ENCODE data around the gene IGFBP2. TPM values are rescaled to one million over a fixed set of nuclear protein-coding genes. Genes with fewer than 3 reads are reported as not detected.
A peak's percentile ranks its signal among the peaks of the same experiment; 100 is the strongest.

The IGFBP2 gene
- total RNA-seq, 2 experiments from 2014 or later: 38.2 to 39.1 TPM

DNA sequence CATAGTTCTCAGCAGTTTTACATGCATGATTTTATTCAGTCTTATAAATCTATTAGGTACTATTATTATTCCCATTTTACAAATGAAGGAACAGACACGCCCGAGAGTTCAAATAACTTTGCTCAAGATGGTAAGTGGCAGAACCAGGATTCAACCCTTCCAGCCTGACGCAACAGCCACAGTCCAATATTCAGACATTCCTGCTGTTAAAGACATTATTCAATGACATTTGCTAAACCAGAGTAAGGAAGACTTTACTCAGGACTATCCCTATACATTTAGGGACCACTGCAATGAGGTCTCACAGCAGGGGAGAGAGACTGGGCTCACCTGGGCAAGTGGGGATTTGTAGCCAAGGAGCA lies 29.4 kb upstream of the IGFBP2 start:
- H3K4me1 Mint-ChIP-seq: peaks cover 18% of the 10 kb centered on the region
- no peak overlapping the region for H3K4me3 Mint-ChIP-seq
- DNase-seq: no peak
- H3K27me3 Mint-ChIP-seq: peaks cover 5% of the 10 kb centered on the region
- peaks cover 4% of the 10 kb centered on the region for H3K36me3 Mint-ChIP-seq
- no peak overlapping the region for H3K27ac Mint-ChIP-seq
- H3K9me3 Mint-ChIP-seq: no peaks in the 10 kb centered on the region

DNA sequence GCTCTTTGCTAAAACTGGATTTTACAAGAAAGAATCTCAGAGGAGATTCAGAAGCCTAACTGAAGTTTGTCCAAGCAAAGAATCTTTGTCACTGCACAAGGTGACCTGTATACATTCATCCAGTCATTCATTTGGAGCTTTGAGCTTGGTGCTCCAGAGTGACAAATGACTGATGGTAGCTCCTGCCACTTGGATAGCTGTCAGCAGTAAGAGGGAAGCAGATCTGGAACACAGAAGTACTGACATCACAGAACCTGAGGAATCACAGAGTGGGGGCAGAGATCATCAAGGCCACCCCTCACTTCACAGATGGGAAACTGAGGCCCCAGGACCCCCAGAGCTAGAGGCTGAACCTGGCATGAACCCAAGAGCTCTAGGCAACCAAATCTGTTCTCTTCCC lies 28.8 kb upstream of the IGFBP2 start:
- Mint-ChIP-seq H3K27ac (no peak overlapping the region), H3K27me3 (no peaks in the 10 kb centered on the region), H3K36me3 (peaks cover 4% of the 10 kb centered on the region), H3K9me3 (no peaks in the 10 kb centered on the region), H3K4me1 (peaks cover 18% of the 10 kb centered on the region), H3K4me3 (no peak overlapping the region)
- DNase-seq: no peak

DNA sequence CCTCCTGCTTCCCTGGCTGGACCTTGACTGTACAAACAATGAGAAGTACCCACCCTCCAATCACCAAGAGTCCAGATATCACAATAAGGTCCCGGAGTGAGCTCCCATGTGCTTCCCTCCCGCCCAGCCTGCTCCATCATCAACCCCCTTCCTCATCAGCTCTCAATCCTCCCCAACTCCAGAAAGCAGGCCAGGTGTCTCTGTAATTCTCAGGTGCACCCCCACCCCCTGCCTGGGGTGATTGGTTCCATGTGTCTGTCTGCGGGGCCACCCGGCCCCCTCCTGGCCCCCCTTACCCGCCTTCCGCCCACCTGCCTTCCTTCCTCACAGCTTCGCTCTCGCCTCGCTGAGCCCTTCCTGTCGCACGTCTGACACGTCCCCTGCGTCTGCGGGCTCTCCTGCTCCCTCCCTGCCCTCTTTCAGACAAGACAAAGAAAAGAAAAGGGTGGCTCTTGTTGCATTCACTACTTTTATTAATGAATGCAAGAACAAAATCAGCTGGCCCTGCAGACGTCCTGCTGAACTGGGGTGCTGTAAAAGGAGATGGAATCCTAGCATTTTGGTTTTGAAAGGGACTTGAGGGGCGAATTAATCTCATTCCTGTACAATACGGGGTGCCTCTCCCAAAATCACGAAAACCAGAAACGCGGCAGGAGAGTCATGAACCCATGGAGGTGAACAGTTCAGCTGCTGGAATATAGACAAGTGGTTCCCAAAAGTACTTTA lies 26.5 kb upstream of the IGFBP2 start:
- Mint-ChIP-seq H3K27ac (peak overlapping the region; percentile 93), H3K36me3 (peaks cover 4% of the 10 kb centered on the region), H3K9me3 (no peaks in the 10 kb centered on the region), H3K4me3 (peak overlapping the region; percentile 81), H3K27me3 (no peaks in the 10 kb centered on the region), H3K4me1 (peaks cover 18% of the 10 kb centered on the region)
- DNase-seq: peak; percentile 80

DNA sequence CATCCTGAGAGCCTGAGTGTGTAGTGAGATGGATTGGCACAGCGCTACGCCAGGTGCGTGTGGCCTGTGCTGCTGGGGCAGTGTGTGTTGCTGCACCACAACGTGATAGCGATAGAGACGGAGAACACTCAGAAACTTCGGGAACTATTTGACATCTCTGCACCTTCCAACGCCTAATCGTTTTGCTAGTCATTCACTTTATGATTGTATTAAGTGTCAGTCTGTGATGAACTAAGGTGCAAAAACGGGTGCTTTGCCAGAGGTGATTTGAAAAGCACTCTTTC lies 26.0 kb upstream of the IGFBP2 start:
- H3K9me3 Mint-ChIP-seq: no peaks in the 10 kb centered on the region
- peaks cover 4% of the 10 kb centered on the region for H3K36me3 Mint-ChIP-seq
- H3K4me3 Mint-ChIP-seq: peak overlapping the region; percentile 81
- H3K27ac Mint-ChIP-seq: peak overlapping the region; percentile 93
- peaks cover 18% of the 10 kb centered on the region for H3K4me1 Mint-ChIP-seq
- DNase-seq: no peak
- H3K27me3 Mint-ChIP-seq: no peaks in the 10 kb centered on the region

DNA sequence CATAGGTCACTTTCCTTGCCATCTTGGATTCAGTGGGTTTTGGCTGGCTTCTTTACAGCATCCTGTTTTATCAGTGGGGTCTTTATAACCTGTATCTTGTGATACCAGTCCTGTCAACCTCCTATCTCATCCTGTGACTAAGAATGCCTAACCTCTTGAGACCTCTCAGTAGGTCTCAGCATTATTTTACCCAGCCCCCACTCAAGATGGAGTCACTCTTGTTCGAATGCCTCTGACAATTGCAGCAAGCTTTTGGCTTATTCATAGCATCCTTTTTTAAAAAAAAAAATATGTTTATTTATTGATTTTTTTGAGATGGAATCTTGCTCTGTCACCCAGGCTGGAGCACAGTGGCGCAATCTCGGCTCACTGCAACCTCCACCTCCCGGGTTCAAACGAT lies 24.7 kb upstream of the IGFBP2 start:
- no peak overlapping the region for H3K27ac Mint-ChIP-seq
- no peak overlapping the region for H3K4me3 Mint-ChIP-seq
- H3K36me3 Mint-ChIP-seq: peaks cover 4% of the 10 kb centered on the region
- H3K4me1 Mint-ChIP-seq: peaks cover 18% of the 10 kb centered on the region
- H3K27me3 Mint-ChIP-seq: peaks cover 6% of the 10 kb centered on the region
- H3K9me3 Mint-ChIP-seq: no peaks in the 10 kb centered on the region
- DNase-seq: no peak

DNA sequence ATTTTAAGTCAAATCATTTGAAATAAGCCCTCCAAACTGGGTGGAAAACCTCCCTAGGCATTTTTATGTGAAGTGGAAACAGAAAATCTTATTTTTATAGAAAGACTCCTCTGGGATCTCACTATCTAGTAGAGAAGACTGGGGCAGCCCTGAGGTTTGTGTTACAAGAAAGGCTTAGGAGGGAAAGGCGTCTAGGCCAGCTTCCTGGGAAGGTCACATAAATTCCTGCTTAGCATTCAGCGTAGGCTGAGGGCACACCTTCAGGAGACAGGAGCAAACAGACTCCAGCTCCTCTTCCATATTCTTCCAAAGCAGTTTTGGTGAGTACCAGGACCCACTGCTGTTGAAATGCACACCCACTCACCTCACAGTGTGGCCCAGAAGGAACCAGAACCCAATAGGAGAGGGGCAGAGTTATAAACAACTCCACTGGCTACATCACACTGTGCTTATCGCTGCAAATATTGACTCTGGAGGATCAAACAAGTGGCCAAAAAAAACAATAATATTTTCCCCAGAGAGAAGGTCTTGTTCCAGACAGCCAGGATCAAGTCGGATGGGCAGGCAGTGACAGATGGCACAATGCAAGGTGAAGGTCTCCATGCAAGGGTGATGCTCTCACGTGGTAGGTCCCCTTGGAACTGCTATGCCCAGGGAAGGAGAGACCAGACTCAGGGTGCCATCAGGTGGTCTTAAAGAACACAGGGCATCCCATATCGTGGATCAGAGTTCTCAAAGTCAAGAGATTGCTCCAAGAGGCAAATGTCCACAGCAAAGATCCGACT lies 17.7 kb upstream of the IGFBP2 start:
- H3K36me3 Mint-ChIP-seq: no peaks in the 10 kb centered on the region
- H3K9me3 Mint-ChIP-seq: no peaks in the 10 kb centered on the region
- no peak for DNase-seq
- H3K27me3 Mint-ChIP-seq: peaks cover 6% of the 10 kb centered on the region
- H3K4me1 Mint-ChIP-seq: peaks cover 12% of the 10 kb centered on the region
- H3K27ac Mint-ChIP-seq: no peak overlapping the region
- no peak overlapping the region for H3K4me3 Mint-ChIP-seq

DNA sequence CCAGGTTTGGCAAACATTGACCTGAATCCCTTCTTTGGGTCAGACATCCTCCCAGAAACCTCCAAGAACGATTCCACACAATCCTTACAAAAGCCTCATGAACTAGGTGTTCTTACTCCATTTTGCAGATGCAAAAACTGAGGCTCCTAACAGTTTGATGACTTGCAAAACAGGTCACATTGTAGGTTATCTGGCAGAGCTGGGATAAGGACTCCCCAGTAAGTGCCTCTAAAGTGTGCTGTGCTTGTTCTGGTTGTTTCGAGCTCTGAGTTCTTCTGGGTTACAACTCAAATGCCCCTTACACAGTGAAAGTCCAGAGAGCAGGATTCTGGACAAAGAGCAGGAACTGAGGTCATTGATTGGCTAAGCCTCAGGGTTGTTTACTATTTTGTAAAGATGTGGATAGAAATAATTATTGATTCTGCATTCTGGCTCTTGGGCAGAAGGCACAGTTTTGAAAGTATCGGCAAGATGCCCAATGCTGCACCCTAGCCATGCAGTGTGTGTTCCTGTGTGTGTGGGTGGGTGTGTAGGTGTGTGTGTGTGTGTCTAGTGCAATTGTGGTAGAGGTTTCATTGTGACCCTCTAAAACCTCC lies 17.0 kb upstream of the IGFBP2 start:
- peaks cover 6% of the 10 kb centered on the region for H3K27me3 Mint-ChIP-seq
- DNase-seq: no peak
- no peaks in the 10 kb centered on the region for H3K9me3 Mint-ChIP-seq
- H3K4me1 Mint-ChIP-seq: peaks cover 12% of the 10 kb centered on the region
- H3K4me3 Mint-ChIP-seq: no peak overlapping the region
- H3K27ac Mint-ChIP-seq: no peak overlapping the region
- no peaks in the 10 kb centered on the region for H3K36me3 Mint-ChIP-seq

DNA sequence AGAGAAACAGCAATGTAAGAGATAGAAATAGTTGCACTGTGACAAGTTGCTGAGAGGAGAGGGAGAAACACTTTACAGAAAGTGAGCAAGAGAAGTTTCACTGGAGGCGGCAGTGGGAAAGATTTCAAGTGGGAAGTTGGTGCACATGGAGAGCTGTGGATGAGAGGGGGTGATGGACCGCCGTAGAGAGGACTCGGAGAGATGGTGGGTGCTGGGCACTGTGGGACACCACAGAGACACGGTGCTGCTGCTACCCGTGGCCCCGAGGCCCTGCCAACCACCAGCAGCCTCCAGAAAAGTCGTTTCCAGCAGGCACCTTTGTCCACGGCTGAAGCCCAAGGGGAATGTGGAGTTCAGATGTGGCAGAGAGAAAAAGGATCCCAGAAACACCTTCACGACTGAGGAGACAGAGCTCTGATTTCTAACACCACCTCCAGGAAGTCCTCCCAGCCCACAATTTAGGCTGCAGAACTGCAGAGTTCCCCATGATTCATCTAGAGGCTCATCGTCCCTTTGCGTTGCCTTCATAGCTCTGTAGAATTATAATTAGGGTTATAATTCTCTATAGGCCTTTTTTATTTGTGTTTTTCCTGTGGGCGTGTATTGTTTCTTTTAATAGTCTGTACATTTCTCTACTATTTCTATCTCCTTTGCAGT lies 15.9 kb upstream of the IGFBP2 start:
- Mint-ChIP-seq H3K27ac (no peak overlapping the region), H3K36me3 (no peaks in the 10 kb centered on the region), H3K9me3 (no peaks in the 10 kb centered on the region), H3K4me3 (no peak overlapping the region), H3K4me1 (peaks cover 12% of the 10 kb centered on the region), H3K27me3 (peaks cover 6% of the 10 kb centered on the region)
- DNase-seq: no peak

DNA sequence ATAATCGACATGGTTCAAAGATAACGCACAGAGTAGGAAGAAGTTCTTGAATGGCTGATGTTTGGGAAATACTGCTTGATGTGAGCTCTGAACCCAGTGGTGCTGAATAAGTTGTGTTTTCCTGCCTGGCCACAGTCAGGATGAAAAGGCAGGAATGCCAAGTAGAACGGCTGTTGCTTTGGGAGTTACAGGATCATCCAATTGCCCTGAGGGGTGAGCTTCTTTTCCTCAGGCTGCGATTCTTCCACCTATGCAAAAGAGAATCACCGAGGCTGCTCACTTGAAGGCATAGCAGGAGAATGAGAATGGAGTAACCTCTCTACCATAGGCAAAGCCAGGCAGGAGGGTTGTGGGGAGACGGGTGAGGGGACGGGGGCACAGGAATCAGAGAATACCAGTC lies 14.4 kb upstream of the IGFBP2 start:
- Mint-ChIP-seq H3K27ac (no peak overlapping the region), H3K4me3 (no peak overlapping the region)

DNA sequence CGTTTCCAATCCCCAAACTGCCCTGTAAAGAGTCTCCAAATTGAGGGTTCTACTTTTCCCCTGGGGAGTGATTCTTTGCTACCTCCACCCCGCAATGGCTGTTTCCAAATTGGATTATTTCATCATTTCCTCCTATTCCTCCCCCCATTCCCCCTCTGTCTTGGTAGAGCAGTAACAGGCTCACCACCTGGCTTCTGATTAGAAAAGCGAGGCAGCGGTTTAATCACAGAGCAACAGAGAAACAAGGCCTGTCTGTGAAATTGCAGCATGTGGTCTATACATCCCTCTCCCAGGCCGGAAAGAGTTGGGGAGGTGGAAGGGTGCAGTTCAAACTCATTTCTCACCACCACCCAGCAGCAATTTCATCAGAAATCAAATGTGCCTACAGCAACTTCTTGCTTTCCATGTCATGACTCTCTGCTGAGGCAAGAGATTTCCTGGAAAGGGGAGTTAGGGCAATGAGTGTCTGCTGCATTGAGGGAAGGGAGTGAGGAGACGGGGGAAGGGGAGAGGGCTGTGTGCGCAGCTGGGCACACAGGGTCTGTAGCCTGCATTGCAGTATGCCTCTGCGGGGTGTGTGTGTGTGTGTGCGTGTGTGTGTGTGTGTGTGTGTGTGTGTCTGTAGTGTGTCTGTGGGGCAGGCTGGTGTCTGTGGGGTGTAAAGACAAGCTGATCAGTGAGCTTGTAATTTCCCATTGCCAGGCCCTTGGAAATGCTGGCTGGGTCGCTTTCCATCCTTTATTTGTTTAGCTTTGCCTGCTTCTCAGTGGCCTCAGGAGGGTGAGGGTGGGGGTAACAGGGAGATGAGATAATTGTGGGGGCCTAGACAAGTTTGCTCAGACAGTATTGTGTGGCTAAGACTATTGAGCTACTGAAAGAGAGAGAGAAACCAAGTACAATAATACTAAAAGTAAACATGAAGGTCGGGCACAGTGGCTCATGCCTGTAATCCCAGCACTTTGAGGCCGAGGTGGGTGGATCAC lies 13.5 kb upstream of the IGFBP2 start:
- no peaks in the 10 kb centered on the region for H3K36me3 Mint-ChIP-seq
- no peaks in the 10 kb centered on the region for H3K9me3 Mint-ChIP-seq
- no peak for DNase-seq
- peak overlapping the region; percentile 80 for H3K27ac Mint-ChIP-seq
- H3K27me3 Mint-ChIP-seq: no peaks in the 10 kb centered on the region
- H3K4me3 Mint-ChIP-seq: peak overlapping the region; percentile 9
- H3K4me1 Mint-ChIP-seq: peaks cover 12% of the 10 kb centered on the region

More for the DNA sequence above, 14.4 kb upstream of the IGFBP2 start:
- H3K27me3 Mint-ChIP-seq: no peaks in the 10 kb centered on the region
- H3K9me3 Mint-ChIP-seq: no peaks in the 10 kb centered on the region
- peaks cover 12% of the 10 kb centered on the region for H3K4me1 Mint-ChIP-seq
- H3K36me3 Mint-ChIP-seq: no peaks in the 10 kb centered on the region
- DNase-seq: no peak

DNA sequence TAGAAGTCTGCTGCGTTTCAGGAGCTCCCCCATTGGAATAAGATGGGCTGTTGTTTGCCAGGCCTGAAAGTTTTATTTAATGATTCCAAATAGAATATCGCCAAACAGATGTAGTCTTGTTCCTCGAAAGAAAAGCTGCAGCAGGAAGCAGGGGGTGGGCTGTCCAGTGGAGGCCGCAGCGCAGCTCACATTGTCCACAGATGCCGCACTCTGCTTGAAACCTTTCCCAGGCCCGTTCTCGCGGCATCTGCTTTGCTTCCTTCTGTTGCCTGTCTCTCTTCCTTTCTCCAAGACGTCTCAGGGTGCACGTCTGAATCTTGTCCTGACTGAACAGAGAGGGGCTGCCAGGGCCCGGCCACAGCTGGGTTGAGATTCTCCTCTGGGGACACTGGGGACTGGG lies 12.4 kb upstream of the IGFBP2 start:
- DNase-seq: no peak
- Mint-ChIP-seq H3K4me1 (peaks cover 12% of the 10 kb centered on the region), H3K4me3 (no peak overlapping the region), H3K27ac (no peak overlapping the region), H3K9me3 (no peaks in the 10 kb centered on the region), H3K27me3 (no peaks in the 10 kb centered on the region), H3K36me3 (no peaks in the 10 kb centered on the region)

DNA sequence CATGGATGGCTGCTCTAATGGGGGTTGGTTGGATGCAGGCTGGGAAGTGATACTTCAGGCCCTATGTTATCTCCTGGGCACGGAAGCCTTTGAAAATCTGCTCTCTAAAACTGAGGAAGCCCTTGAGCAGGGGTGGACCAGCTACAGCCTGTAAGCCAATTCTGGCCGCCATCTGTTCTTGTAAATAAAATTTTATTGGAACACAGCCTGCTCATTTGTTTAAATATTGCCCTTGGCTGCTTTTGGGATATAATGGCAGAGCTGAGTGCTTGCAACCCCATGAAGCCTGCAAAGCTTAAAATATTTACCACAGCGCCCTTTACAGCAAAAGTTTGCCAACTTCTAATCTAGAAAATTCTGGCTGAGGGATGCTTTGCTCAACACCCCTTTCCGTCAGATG lies 11.9 kb upstream of the IGFBP2 start:
- Mint-ChIP-seq H3K4me1 (peaks cover 12% of the 10 kb centered on the region), H3K4me3 (no peak overlapping the region), H3K36me3 (no peaks in the 10 kb centered on the region), H3K27me3 (no peaks in the 10 kb centered on the region), H3K9me3 (no peaks in the 10 kb centered on the region), H3K27ac (no peak overlapping the region)
- no peak for DNase-seq

DNA sequence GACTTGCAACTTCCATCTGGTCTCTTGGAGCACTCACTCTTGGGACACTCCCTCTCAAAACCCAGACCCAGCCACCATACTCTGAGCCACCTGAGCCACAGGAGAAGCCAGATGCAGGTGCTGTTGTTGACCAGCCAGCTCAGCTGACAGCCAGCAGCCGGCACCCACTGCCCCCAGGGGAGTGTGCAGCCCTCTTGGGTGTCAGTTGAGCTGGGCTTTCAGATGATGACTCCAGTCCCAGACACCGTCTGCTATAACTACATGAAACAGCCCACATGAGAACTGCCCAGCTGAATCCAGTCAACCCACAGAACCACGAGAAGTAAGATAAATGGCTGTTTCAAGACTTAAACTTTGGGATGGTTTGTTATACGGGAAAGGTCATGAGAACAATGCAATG lies 10.7 kb upstream of the IGFBP2 start:
- Mint-ChIP-seq H3K4me3 (no peak overlapping the region), H3K9me3 (no peaks in the 10 kb centered on the region), H3K4me1 (peaks cover 12% of the 10 kb centered on the region), H3K36me3 (no peaks in the 10 kb centered on the region), H3K27ac (no peak overlapping the region), H3K27me3 (peaks cover 3% of the 10 kb centered on the region)
- DNase-seq: no peak

DNA sequence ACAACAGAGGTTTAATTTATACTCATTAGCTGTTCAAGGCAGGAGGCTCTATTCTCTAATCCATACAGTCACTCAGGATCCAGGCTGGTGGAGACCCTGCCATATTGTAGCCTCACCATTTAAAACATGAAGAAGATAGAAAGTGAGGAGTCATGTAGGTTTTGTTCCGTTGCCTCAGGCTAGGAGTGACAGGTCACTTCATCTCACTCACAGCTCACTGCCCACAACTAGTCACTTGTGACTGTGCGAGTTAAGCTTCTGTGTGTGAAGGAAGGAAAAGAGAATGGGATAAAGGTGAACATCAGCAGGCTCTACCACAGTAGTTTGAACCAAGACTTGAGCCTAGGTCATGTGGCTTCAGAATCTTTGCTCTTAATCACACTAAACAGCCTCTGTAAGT lies 9.0 kb upstream of the IGFBP2 start:
- DNase-seq: no peak
- Mint-ChIP-seq H3K4me3 (no peak overlapping the region), H3K27me3 (peaks cover 3% of the 10 kb centered on the region), H3K36me3 (no peaks in the 10 kb centered on the region), H3K4me1 (peaks cover 6% of the 10 kb centered on the region), H3K27ac (no peak overlapping the region), H3K9me3 (no peaks in the 10 kb centered on the region)

Measured in activated naive CD8-positive, alpha-beta T cell treated with anti-CD3 and anti-CD28 coated beads for 36 hours (primary cell).